DMS53 treated with DMSO at 0.1 percent for 48 hours (cell line): Measurements from ENCODE around the gene CCDC172.
"Not testable (repeated sequence)": the region's sequence is repeated elsewhere in the genome, so short reads cannot be mapped to it uniquely, and the experiment has no call there.

Experiments
- DNase-seq: peaks from one replicate; lab custom pipeline; 2025; ENCODE audit not compliant: unreplicated experiment; lab: John Stamatoyannopoulos, UW

The CCDC172 gene

DNA sequence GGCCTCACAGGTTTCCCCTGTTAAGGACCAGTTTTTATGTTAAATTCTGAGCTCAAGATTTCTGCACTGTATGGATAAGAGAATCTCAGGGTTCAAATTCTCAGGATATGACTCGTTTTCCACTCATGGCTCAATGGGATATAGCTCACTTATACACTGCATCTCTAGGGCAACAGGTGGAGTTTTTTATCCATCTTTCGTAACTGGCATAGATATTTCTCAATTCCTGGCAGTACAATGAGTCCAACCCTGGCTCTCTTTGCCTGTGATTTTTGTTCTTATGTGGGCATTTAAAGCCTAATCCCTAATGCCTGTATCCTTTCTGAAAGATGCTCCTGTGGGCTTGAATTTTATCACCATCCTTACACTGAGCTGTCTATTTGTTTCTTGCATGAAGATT, 7.6 kb downstream of the CCDC172 start:
- DNase-seq = no peak

DNA sequence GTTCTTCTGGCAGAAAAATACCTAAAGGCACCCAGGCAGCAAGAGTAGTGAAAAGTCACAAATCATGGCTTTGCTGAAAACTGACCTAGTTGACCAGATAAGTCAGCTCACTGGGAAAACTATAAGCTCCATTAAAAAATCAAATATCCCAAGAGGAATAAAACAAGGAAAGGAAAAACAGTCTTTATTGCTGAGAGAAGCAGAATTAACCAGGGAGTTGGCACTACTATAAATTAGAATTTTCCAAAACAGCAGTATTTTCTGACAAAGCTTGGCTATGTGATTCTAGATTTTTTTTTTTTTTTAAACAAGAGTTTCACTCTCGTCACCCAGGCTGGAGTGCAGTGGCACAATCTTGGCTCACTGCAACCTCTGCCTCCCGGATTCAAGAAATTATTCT, 12.6 kb downstream of the CCDC172 start:
- no peak for DNase-seq

DNA sequence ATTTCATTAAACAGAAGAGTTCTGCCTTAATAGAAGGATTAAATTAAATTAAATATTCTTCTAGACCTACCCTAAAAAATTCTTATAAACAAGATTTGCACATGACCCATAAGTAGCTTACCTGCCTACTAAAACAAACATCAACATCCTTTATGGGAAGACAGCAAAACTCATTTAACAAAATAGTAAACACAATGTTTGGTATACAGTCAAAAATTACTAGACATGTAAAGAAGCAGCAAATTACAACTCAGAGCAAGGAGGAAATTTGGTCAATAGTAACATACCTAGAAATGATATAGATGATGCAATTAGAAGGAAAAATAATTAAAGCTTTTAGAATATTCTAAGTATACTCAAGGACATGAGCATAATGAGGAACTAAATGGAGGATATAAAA, 27.9 kb downstream of the CCDC172 start:
- no peak for DNase-seq

DNA sequence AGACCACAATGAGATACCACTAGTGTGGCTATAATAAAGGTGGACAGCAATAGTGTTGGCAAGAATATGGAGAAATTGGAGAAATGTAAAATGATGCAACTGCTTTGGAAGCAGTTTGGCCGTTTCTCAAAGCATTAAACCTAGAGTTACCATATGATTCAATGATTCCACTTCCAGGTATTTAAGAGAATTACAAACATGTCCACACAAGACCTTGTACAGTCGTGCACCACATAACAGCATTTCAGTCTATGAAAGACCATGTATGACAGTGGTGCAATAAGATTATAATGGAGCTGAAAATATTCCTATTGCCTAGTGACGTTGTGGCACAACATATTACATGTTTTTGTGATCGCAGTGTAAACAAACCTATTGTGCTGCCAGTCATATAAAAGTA, 29.6 kb downstream of the CCDC172 start:
- DNase-seq = no peak

DNA sequence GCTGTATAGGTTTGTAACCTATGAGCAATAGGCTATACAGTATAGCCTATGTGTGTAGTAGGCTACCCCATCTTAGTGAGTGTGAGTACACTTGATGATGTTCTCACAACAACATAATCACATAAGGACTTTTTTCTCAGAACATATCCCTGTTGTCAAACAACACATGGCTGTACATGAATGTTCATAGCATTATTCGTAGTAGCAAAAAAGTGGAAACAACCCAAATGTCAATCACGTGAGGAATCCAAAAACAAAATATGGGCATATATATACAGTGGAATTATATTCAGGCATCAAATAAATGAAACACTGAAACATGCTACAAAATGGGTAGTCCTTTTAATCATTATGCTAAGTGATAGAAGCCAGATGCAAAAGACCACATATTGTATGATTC, 31.1 kb downstream of the CCDC172 start:
- no peak for DNase-seq

DNA sequence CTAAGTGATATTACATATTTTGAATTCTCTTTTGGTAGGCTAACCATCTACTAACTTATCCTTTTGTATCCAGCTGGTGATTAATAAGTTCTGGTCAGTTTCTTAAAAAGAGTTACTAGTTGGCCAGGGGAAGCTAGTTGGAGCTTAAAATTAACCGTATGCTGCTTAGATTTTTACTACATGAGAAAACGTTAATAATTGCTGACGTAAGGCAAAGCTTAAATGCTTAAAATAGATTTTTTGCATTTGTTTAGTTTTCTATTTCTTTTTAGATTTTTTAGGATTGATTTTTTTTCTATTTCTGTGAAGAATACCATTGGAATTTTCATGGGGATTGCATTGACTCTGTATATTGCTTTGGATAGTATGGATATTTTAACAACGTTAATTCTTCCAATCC, 32.6 kb downstream of the CCDC172 start:
- DNase-seq = no peak

DNA sequence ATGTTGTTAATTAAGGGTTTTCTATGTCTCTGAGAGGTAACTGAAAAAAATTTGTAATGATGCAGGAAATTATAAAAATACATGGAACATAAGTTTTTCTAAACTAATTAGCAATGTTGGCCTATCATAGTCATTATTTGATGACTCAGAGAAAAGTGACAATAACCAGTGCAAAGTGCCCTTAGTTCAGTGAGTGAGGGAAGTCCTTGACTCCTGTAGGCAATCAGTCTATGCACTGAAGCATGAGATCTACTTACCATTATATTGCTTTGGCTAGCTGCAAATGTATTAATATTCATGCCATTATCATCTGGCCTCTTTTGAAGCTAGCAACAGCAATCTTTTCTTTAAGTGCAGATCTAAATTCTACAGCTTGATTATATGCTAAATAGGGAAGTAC, 40.6 kb downstream of the CCDC172 start:
- no peak for DNase-seq

DNA sequence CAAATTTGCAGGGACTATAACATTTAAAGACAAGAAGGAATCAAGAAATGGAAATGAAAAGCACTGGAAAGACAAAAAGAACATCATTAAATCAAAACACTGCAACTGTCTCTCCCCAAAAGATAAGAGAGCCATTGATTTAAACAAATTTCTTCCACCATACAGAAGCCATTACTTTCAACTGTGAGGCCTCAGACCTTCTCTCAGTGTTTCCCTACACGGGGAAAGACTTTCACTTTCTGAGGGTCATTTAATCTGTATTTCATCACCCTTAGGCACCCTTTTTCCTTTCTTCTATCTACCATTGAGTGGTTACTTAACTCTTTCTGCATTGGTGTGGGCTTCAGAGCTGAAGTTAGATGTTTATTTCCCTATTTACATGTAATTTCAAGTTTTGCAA, 47.5 kb downstream of the CCDC172 start:
- no peak for DNase-seq

DNA sequence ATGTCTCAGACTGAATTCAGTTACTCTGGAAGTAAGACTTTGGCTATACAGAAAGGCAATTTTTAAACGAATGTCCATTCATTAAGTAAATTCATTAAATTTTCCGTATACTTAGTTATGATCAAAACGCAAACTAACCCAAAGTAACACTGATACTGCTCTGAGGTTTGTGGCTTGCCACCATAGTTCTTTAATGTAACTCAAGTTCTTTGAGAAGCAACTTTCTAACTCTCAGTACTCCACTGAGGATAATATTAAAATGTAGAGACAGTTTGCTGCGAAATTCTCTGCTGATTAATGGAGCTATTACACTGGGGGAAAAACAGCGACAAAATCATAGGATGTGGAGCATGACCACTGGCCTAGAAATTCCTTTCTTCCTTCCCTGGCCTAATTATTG, 58.0 kb downstream of the CCDC172 start:
- no peak for DNase-seq

DNA sequence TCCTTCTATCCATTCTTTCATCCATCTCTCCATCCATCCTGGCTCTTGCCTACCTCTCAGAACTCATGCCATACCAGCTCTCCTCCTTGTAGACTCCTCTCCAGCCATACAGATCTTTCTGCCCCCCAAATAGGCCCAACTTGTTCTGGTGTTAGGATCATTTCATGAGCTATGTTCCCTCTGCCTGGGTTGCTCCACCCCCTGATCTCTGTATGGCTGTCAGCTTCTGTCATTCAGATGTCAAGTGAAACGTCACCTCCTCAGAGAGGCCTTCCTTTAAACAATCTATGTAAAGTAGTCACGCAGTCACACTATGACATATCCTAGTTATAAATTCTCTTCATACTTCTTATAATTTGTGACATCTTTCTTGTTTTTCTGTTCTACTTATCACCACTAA, 61.1 kb downstream of the CCDC172 start:
- no peak for DNase-seq

DNA sequence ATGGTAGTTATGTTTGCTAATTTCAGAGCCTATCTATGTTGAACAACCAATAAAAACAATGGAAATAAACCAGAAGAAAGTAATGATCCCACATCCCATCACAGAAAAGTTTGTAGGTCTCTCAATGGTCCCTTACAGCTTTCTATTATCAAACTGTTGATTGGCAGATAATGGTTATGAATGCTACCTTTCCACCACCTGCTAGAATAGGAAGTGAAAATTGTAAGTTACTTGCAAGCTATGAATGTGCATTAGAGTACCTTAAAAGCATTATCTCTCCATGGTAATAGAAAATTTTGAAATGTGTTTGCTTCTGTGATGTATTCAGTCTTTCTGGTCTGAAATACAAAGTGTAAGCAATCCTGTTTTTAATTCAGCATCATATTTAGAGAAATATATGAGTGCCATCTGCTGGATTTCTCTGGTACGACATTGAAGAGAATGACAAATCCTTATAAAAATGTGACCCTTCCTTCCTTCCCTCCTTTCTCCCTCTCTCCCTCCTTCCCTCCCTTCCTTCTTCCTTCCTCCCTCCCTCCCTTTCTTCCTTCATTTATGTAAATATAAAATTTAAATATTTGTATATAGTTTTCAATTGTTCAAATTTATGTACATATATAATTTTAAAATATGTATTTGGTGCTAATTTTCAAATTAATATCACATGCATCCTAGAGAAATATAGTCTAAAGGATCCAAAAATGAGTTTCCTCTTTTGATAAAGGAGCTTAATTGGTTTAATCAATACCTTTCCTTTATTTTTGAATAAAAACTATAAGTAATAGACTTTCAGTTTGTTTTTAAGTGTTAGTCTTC, 62.0 kb downstream of the CCDC172 start:
- peak; percentile 37 for DNase-seq

DNA sequence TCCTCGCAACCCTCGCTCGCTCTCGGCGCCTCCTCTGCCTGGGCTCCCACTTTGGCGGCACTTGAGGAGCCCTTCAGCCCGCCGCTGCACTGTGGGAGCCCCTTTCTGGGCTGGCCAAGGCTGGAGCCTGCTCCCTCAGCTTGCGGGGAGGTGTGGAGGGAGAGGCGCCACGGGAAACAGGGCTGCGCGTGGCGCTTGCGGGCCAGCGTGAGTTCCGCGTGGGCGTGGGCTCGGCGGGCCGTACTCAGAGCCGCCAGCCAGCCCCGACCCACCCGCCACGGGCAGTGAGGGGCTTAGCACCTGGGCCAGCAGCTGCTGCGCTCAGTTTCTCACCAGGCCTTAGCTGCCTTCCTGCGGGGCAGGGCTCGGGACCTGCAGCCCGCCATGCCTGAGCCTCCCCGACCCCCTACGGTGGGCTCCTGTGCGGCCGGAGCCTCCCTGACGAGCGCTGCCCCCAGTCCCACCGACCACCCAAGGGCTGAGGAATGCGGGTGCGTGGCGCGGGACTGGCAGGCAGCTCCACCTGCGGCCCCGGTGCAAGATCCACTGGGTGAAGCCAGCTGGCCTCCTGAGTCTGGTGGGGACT, 69.1 kb downstream of the CCDC172 start:
- DNase-seq = not testable (repeated sequence)

DNA sequence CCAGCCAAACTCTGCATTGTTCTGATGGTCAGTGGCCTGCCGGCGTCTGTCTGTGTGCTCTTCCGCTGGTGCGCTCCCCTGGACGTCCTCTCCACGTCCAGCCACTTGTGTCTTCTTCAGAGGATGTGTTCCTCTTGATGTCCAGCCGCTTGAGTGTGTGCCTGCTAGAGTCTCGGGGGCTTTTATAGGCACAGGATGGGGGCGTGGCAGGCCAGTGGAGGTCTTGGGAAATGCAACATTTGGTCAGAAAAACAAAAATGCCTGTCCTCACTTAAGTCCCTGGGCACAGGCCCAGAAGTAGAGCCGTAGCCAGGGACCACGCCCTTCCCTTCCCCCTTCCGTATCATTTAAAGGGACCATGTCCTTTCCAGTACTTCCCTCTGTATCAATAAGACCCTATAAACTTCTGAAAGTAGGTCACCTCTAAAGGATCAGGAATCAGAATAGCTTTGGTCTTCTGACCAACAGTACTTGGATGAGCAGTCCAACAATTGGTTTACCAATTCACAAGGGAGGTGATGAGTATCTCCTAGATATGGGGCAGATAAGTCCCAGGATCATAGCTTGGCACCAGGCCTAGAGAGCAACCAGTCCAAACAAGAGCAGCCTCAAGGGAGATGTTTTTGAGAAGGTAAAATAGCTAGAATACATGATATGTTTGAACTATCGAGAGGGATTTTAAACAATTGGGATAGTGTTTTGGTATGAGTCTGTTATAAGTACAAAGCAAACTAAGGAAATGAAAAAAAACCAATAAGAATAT, 71.2 kb downstream of the CCDC172 start:
- no peak for DNase-seq

DNA sequence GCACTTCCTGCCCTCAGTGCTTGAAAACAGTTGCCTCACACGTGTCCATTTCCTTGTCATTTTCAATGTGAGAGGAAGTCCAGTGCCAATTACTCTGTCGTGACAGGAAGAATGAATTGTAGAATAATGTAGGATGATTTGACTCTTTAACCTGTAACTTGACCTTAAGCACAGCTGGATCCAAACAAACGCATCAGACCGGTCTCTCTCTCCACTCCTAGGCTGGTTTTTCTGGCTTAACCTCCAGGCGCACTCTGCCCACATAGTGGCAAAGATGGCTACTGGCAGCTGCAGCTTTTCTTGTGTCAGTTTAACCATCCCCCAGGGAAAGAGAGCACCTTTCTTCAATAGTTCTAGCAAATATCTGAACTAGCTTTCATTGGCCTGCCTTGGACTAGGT, 74.0 kb downstream of the CCDC172 start:
- DNase-seq = no peak

DNA sequence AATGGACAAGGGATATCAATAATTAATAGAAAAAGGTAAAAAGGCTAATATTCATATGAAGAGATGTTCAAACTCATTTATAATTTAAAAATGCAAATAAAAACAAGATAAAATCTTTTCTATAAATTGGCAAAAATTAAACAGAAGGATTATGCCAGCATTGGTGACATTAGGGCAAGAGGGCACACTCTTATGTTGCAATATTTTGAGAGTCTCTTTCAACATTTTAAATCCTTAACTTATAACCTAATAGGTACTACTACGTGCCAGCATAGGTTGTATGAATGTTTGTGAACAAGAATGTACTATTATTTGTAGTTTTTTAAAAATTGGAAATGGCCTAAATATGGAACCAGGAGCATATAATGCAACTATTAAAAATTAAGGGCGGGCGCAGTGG, 78.6 kb downstream of the CCDC172 start:
- no peak for DNase-seq

DNA sequence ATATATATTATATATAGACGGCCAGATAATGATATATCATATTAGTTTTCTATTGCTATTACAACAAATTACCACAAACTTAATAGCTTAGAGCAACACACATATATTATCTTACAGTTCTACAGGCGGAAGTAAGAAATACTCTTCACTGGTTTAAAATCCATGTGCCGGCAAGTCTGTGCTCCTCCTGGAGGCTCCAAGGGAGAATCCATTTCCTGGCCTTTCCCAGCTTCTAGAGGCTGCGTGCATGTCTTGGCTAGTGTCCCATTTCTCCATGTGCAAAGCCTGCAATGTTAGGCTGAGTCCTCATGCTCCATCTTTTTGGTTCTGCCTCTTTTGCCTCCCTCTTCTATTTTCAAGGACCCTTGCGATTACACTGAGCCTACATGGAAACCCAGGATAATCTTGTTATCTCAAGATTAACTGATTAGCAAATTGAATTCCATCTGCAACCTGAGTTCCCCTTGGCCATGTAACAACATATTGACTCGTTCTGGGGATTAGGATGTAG, 79.5 kb downstream of the CCDC172 start:
- DNase-seq = no peak

DNA sequence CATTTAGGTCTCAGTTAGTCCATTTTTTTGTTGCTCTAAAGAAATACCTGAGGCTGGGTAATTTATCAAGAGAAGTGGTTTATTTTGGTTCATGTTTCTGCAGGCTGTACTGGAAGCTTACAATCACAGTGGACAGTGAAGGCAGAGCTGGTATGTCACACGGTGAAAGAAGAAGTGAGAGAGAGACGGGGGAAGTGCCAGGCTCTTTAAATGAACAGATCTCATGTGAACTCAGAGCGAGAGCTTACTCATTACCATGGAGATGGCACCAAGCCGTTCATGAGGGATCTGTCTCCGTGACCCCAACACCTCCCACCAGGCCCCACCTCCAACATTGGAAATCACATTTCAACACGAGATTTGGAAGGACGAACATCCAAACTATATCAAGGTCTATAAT, 84.5 kb downstream of the CCDC172 start:
- no peak for DNase-seq

DNA sequence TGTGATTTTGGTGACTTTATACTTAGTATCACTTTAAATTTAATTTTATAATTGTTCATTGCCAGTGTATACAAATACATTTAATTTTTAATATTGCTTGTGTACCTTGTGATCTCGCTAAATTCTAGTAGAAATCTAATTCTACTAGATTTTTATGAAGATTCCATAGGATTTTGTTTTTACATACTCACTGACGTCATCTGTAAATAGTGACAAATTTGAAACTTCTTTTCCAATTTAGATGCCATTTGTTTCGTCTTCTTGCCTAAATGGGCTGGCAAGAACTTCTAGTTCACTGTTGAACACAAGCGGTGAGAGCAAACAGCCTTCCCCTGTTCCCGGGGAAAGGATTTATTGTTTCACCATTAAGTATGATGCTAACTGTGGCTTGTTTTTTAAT, 86.1 kb downstream of the CCDC172 start:
- no peak for DNase-seq

DNA sequence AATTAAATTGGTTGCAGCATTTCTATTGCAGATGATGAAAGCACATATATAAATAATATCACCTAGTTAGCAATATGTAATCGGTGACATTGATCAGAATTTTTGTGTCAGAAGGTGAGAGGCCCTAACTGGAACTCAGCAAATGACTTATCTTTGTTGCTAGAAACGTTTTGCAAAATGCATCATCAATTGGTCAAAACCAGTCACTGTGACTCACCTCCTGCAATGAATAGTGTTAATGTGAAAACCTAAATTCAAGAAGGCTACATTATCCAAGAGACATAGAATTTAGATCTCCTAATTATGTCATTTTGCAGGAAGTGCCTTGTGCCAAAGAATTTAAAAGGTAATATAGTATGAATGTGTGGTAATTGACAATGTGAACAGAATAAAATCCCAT, 93.6 kb downstream of the CCDC172 start:
- no peak for DNase-seq

DNA sequence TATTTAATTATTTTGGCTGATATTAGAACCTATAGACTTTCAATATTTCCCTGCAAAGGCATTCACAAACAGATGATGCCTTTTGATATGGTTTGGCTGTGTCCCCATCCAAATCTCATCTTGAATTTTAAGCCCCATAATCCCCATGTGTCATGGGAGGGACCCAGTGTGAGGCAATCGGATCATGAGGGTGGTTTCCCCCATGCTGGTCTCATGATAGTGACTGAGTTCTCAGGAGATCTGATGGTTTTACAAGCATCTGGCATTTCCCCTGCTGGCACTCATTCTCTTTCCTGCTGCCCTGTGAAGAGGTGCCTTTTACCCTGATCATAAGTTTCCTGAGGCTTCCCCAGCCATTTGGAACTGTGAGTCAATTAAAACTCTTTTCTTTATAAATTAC, 94.1 kb downstream of the CCDC172 start:
- DNase-seq = no peak

DNA sequence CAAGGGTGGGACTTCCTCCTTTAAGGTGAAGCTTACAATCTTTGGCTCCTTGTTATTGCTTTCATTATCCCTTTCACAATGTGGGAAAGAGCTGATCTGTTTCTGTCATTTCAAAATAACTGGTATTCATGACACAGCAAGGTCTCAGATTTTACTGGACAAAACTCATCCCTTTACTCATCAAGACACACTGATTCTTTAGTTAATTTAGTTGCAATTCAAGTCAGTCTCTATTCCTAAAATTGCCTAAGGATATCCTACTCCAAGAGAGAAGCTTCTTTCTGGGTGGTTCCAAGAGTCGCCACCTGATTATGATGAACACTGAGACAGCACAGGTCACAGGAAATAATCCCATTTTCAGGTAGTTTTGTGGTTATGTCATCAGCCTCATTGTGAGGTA, 97.6 kb downstream of the CCDC172 start:
- no peak for DNase-seq

DNA sequence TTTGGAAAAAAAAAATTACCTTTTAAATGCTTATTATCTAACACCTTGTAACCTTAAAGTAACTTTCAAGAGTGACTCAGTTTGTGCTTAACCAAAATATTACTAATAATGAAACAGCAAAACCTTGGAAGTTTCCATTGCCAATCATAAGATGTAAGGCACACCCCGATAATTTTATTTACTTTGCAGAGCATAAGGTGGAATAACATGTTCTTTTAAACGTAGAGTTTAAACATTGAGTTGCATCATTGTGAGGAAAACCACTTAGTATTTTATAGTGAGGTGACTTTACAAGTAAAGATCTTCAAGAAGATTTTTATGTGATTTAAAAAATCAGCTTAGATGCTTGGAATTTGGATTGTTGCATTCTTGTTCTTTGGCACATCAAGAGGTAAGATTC, 103.4 kb downstream of the CCDC172 start, which contains the start of gene PNLIPRP3:
Gene PNLIPRP3, plus strand, starts transcription at position 177 of the 400 bp plus-strand sequence. Its CDS starts 166 bp downstream, at position 343.
- no peak for DNase-seq
